Thymus (tissue), 11 donors: Measurements from ENCODE around the gene RAD51D. TPM values are rescaled to one million over a fixed set of nuclear protein-coding genes. Genes with fewer than 3 reads are reported as not detected.
"Not testable (repeated sequence)": the region's sequence is repeated elsewhere in the genome, so short reads cannot be mapped to it uniquely, and the experiment has no call there.

Source experiments
- DNase-seq, 9 donors: peaks; one replicate each; pipeline ENCODE4 v3.0.0-alpha.2; 2013; ENCODE audit warnings: low spot score in 9 of 9, low read depth in 6 of 9, missing footprints in 1 of 9
- H3K27ac ChIP-seq, 2 donors: one replicate each; pipeline ENCODE4 v1.5.1; 2013; ENCODE audit warnings: control low read depth in 1 of 2, low read depth in 1 of 2, low read length in 1 of 2, mild to moderate bottlenecking in 1 of 2, moderate library complexity in 1 of 2
- H3K27me3 ChIP-seq, 2 donors: one replicate each; pipeline ENCODE4 v1.5.1; 2013; ENCODE audit warnings: low read length in 1 of 2; ENCODE audit not compliant: control insufficient read depth in 2 of 2, insufficient read depth in 1 of 2
- H3K36me3 ChIP-seq, 2 donors: one replicate each; pipeline ENCODE4 v1.5.1; 2013; ENCODE audit warnings: low read length in 1 of 2, mild to moderate bottlenecking in 1 of 2, moderate library complexity in 1 of 2; ENCODE audit not compliant: control insufficient read depth in 2 of 2, insufficient read depth in 2 of 2
- H3K4me1 ChIP-seq, 2 donors: one replicate each; pipeline ENCODE4 v1.5.1; 2013; ENCODE audit warnings: low read length in 2 of 2; ENCODE audit not compliant: control insufficient read depth in 2 of 2, insufficient read depth in 2 of 2
- H3K4me3 ChIP-seq, 2 donors: one replicate each; pipeline ENCODE4 v1.5.1; 2013; ENCODE audit warnings: low read length in 2 of 2, control low read depth in 1 of 2, mild to moderate bottlenecking in 1 of 2
- H3K9me3 ChIP-seq, 2 donors: one replicate each; pipeline ENCODE4 v1.5.1; 2013; ENCODE audit warnings: low read length in 1 of 2, mild to moderate bottlenecking in 1 of 2; ENCODE audit not compliant: control insufficient read depth in 2 of 2, insufficient read depth in 1 of 2
- WGBS: extraction: QIAGEN DNeasy Blood & Tissue Kit; methylation state at CpG from one replicate; pipeline ENCODE4 v1.1.7; 2013; 5-methylcytosine and 5-hydroxymethylcytosine counted together
- polyA plus RNA-seq: library from polyadenylated mRNA; stranded (reverse); fragments of 200-250 nt; gene quantifications from one replicate; pipeline ENCODE4 v1.2.3, GENCODE V29; 2013
- total RNA-seq: library from RNA; stranded (reverse); fragments of 120-200 nt; gene quantifications from one replicate; pipeline ENCODE4 v1.2.4, GENCODE V29; 2013
- donor health status: healthy.

RAD51D gene
- total and polyA plus RNA-seq, 2 donors: 5.9 to 7.7 TPM

- Histone ChIP-seq H3K36me3 (peaks cover 40 to 44% of the 10 kb centered on the region in 2 donors), H3K27me3 (no peaks in the 10 kb centered on the region), H3K27ac (no peak overlapping the region), H3K9me3 (peaks cover 0 to 2% of the 10 kb centered on the region in 2 donors), H3K4me3 (no peak overlapping the region), H3K4me1 (no peaks in the 10 kb centered on the region)
- 99% methylated on average over 5 of the region's 5 CpGs for WGBS
- DNase-seq: no peak
These were observed 14.7 kb downstream of the RAD51D start for GRCh38 chr17:35104844-35105450.

- no peak overlapping the region for H3K4me3 ChIP-seq
- H3K4me1 ChIP-seq: no peaks in the 10 kb centered on the region
- DNase-seq: no peak
- peaks cover 45 to 52% of the 10 kb centered on the region in 2 donors for H3K36me3 ChIP-seq
- H3K27ac ChIP-seq: no peak overlapping the region
- peaks cover 0 to 2% of the 10 kb centered on the region in 2 donors for H3K9me3 ChIP-seq
- no peaks in the 10 kb centered on the region for H3K27me3 ChIP-seq
- 97% methylated on average over 5 of the region's 5 CpGs for WGBS
These were observed 16.4 kb downstream of the RAD51D start for GRCh38 chr17:35103271-35103670.

- WGBS: 97% methylated on average over 2 of the region's 2 CpGs
These were observed 17.9 kb downstream of the RAD51D start for GRCh38 chr17:35101725-35102124.

GRCh38 chr17:35101036-35101435 lies 18.6 kb downstream of the RAD51D start:
- Histone ChIP-seq H3K27ac (no peak overlapping the region), H3K9me3 (no peaks in the 10 kb centered on the region), H3K4me3 (no peak overlapping the region), H3K27me3 (no peaks in the 10 kb centered on the region), H3K4me1 (no peaks in the 10 kb centered on the region), H3K36me3 (peaks cover 38 to 48% of the 10 kb centered on the region in 2 donors)
- WGBS: 99% methylated on average over 14 of the region's 14 CpGs
- DNase-seq: no peak

More at GRCh38 chr17:35101725-35102124, 17.9 kb downstream of the RAD51D start:
- H3K4me3 ChIP-seq: no peak overlapping the region
- H3K9me3 ChIP-seq: peaks cover 0 to 2% of the 10 kb centered on the region in 2 donors
- H3K27ac ChIP-seq: no peak overlapping the region
- peaks cover 42 to 52% of the 10 kb centered on the region in 2 donors for H3K36me3 ChIP-seq
- no peak for DNase-seq
- H3K4me1 ChIP-seq: no peaks in the 10 kb centered on the region
- H3K27me3 ChIP-seq: no peaks in the 10 kb centered on the region

- no peak for DNase-seq
- WGBS: over 99% methylated on average over 3 of the region's 3 CpGs
- H3K4me1 ChIP-seq: no peaks in the 10 kb centered on the region
- no peaks in the 10 kb centered on the region for H3K27me3 ChIP-seq
- H3K4me3 ChIP-seq: no peak overlapping the region
- peaks cover 32 to 40% of the 10 kb centered on the region in 2 donors for H3K36me3 ChIP-seq
- H3K9me3 ChIP-seq: no peaks in the 10 kb centered on the region
- no peak overlapping the region for H3K27ac ChIP-seq
These were observed 19.8 kb downstream of the RAD51D start for GRCh38 chr17:35099908-35100307.

GRCh38 chr17:35097776-35098175 lies 21.9 kb downstream of the RAD51D start:
- Histone ChIP-seq H3K27ac (no peak overlapping the region), H3K9me3 (no peaks in the 10 kb centered on the region), H3K4me3 (no peak overlapping the region), H3K4me1 (no peaks in the 10 kb centered on the region), H3K36me3 (peaks cover 17 to 34% of the 10 kb centered on the region in 2 donors), H3K27me3 (no peaks in the 10 kb centered on the region)
- WGBS: 100% methylated on average over 2 of the region's 2 CpGs
- no peak for DNase-seq

- no peaks in the 10 kb centered on the region for H3K9me3 ChIP-seq
- DNase-seq: no peak
- WGBS: 100% methylated on average over 1 of the region's 1 CpG
- H3K27me3 ChIP-seq: no peaks in the 10 kb centered on the region
- peaks cover 9 to 24% of the 10 kb centered on the region in 2 donors for H3K36me3 ChIP-seq
- H3K27ac ChIP-seq: no peak overlapping the region
- H3K4me3 ChIP-seq: no peak overlapping the region
- no peaks in the 10 kb centered on the region for H3K4me1 ChIP-seq
These were observed 23.9 kb downstream of the RAD51D start for GRCh38 chr17:35095741-35096140.

GRCh38 chr17:35094902-35095301 lies 24.8 kb downstream of the RAD51D start:
- DNase-seq: no peak
- H3K4me1 ChIP-seq: peaks cover 0 to under 1% of the 10 kb centered on the region in 2 donors
- WGBS: 94% methylated on average over 2 of the region's 2 CpGs
- peaks cover under 1 to 16% of the 10 kb centered on the region in 2 donors for H3K36me3 ChIP-seq
- no peak overlapping the region for H3K27ac ChIP-seq
- no peak overlapping the region for H3K4me3 ChIP-seq
- H3K27me3 ChIP-seq: no peaks in the 10 kb centered on the region
- no peaks in the 10 kb centered on the region for H3K9me3 ChIP-seq

- peaks cover 0 to 16% of the 10 kb centered on the region in 2 donors for H3K4me1 ChIP-seq
- not testable (repeated sequence) for H3K27ac ChIP-seq, H3K4me3 ChIP-seq, H3K36me3 ChIP-seq, DNase-seq, H3K27me3 ChIP-seq, H3K9me3 ChIP-seq
- WGBS: 98% methylated on average over 11 of the region's 11 CpGs
These were observed 29.0 kb downstream of the RAD51D start for GRCh38 chr17:35090707-35091106.
